GM23248 (cell line): ENCODE results near the gene HECTD4. TPM values are rescaled to one million over a fixed set of nuclear protein-coding genes. Genes with fewer than 3 reads are reported as not detected.

ENCODE experiments used
- DNase-seq: peaks from one replicate; pipeline ENCODE4 v3.0.0-alpha.2; 2015
- H2AFZ ChIP-seq: fragments of 200-600 bp; sonication (generic); 2 replicates; pipeline ENCODE4 v1.6.1; 2016; ENCODE audit warnings: antibody characterized with exemption
- H3F3A ChIP-seq: fragments of 200-600 bp; sonication (generic); 2 replicates; pipeline ENCODE4 v1.6.1; 2016; ENCODE audit warnings: mild to moderate bottlenecking, antibody characterized with exemption, mixed run types; ENCODE audit not compliant: insufficient read depth
- H3K27ac ChIP-seq: fragments of 200-600 bp; sonication (generic); 2 replicates; pipeline ENCODE4 v1.5.1; 2016; ENCODE audit warnings: mild to moderate bottlenecking
- H3K27me3 ChIP-seq: fragments of 200-600 bp; sonication (generic); replicated peaks from 2 replicates; pipeline ENCODE4 v1.6.1; 2016; ENCODE audit warnings: mild to moderate bottlenecking; ENCODE audit not compliant: insufficient read depth
- H3K36me3 ChIP-seq: fragments of 200-600 bp; sonication (generic); 2 replicates; pipeline ENCODE4 v1.6.1; 2016; ENCODE audit warnings: low read depth, mild to moderate bottlenecking
- H3K4me1 ChIP-seq: fragments of 200-600 bp; sonication (generic); 2 replicates; pipeline ENCODE4 v1.6.1; 2016; ENCODE audit warnings: mild to moderate bottlenecking; ENCODE audit not compliant: insufficient read depth
- H3K4me2 ChIP-seq: fragments of 200-600 bp; sonication (generic); one replicate; pipeline ENCODE4 v1.6.1; 2016; ENCODE audit warnings: mild to moderate bottlenecking; ENCODE audit not compliant: unreplicated experiment
- H3K4me3 ChIP-seq: fragments of 200-600 bp; sonication (generic); 2 replicates; pipeline ENCODE4 v1.5.1; 2016; ENCODE audit warnings: mild to moderate bottlenecking
- H3K79me2 ChIP-seq: fragments of 200-600 bp; sonication (generic); 2 replicates; pipeline ENCODE4 v1.6.1; 2016; ENCODE audit warnings: mild to moderate bottlenecking; ENCODE audit not compliant: insufficient read depth
- H3K9ac ChIP-seq: fragments of 200-600 bp; sonication (generic); 2 replicates; pipeline ENCODE4 v1.6.1; 2016; ENCODE audit warnings: mild to moderate bottlenecking
- H3K9me2 ChIP-seq: fragments of 200-600 bp; sonication (generic); 2 replicates; pipeline ENCODE4 v1.6.1; 2016; ENCODE audit warnings: mixed run types, mild to moderate bottlenecking, moderate library complexity; ENCODE audit not compliant: insufficient read depth
- H3K9me3 ChIP-seq: fragments of 200-600 bp; sonication (generic); one replicate; pipeline ENCODE4 v1.6.1; 2017; ENCODE audit warnings: low read depth
- H4K20me1 ChIP-seq: fragments of 200-600 bp; sonication (generic); 2 replicates; pipeline ENCODE4 v1.6.0; 2016; ENCODE audit not compliant: insufficient read depth
- EZH2 ChIP-seq: fragments of 200-600 bp; sonication (generic); IDR thresholded peaks from 2 replicates; pipeline ENCODE4 v1.6.1; 2018; ENCODE audit warnings: antibody characterized with exemption, mild to moderate bottlenecking; ENCODE audit not compliant: insufficient read depth, poor library complexity, severe bottlenecking
- EZH2phosphoT487 ChIP-seq: fragments of 200-600 bp; sonication (generic); IDR thresholded peaks from 2 replicates; pipeline ENCODE4 v1.6.1; 2018; ENCODE audit warnings: antibody characterized with exemption, moderate library complexity, mild to moderate bottlenecking, low read depth; ENCODE audit not compliant: insufficient read depth
- WGBS, 2 experiments: methylation state at CpG; one replicate each; pipeline ENCODE4 v1.1.6; 2015 to 2017; ENCODE audit warnings: low lambda C conversion rate in 2 of 2, low coverage in 1 of 2; ENCODE audit errors: missing lambda C conversion rate in 2 of 2; 5-methylcytosine and 5-hydroxymethylcytosine counted together
- in situ Hi-C: fragments of 300-500 bp; cut with MboI; formaldehyde crosslinking; loops from 2 replicates; pipeline ENCODE4 v1.15.0; 2020
- polyA plus RNA-seq: library from polyadenylated mRNA; unstranded; fragments of >200 nt; fragmentation: Nextera tagmentation; extraction: Ambion mirVana; gene quantifications from 2 replicates; pipeline ENCODE4 v1.2.1, GENCODE V29; 2016
- total RNA-seq: library from RNA; depleted of rRNA; stranded (reverse); fragments of >200 nt; shearing (Covaris generic); gene quantifications from 2 replicates; pipeline ENCODE4 v1.2.3, GENCODE V29; 2014

Gene HECTD4
- total and polyA plus RNA-seq, 2 experiments from 2014 or later, result 7.5 to 8.9 TPM

GRCh38 chr12:112308652-112309051 lies 73.6 kb downstream of the HECTD4 start:
- in situ Hi-C loops, result no loop called here
- 74 to 77% methylated on average over 6 of the region's 6 CpGs for WGBS, 2 experiments

GRCh38 chr12:112308161-112308560 lies 74.1 kb downstream of the HECTD4 start:
- Histone ChIP-seq H3K36me3 (peaks cover 20% of the 10 kb centered on the region; the same call in 1 of the 2 replicates), H2AFZ (no peak overlapping the region), H3F3A (peaks cover 9% of the 10 kb centered on the region; the same call in 1 of the 2 replicates), H3K27ac (no peak overlapping the region), H3K9me2 (no peaks in the 10 kb centered on the region), H3K79me2 (no peaks in the 10 kb centered on the region), H4K20me1 (no peaks in the 10 kb centered on the region), H3K9ac (no peak overlapping the region), H3K4me3 (no peak overlapping the region), H3K4me2 (no peak overlapping the region), H3K27me3 (no peaks in the 10 kb centered on the region), H3K4me1 (peaks cover 10% of the 10 kb centered on the region; the same call in 1 of the 2 replicates), H3K9me3 (no peaks in the 10 kb centered on the region)
- WGBS, 2 experiments, result 95 to 100% methylated on average over 1 of the region's 1 CpG
- DNase-seq, result no peak
- in situ Hi-C loops, result no loop called here
- TF ChIP-seq EZH2 (no peak), EZH2phosphoT487 (no peak)

More at GRCh38 chr12:112308652-112309051, 73.6 kb downstream of the HECTD4 start:
- peaks cover 5% of the 10 kb centered on the region; the same call in 1 of the 2 replicates for H3K4me1 ChIP-seq
- H3K9me3 ChIP-seq, result no peaks in the 10 kb centered on the region
- DNase-seq, result no peak
- H3K27me3 ChIP-seq, result no peaks in the 10 kb centered on the region
- no peaks in the 10 kb centered on the region for H3K9me2 ChIP-seq
- no peak overlapping the region for H3K27ac ChIP-seq
- no peak overlapping the region for H3K9ac ChIP-seq
- TF ChIP-seq EZH2 (no peak), EZH2phosphoT487 (no peak)
- H3F3A ChIP-seq, result peaks cover 4% of the 10 kb centered on the region; the same call in 1 of the 2 replicates
- no peaks in the 10 kb centered on the region for H4K20me1 ChIP-seq
- no peaks in the 10 kb centered on the region for H3K79me2 ChIP-seq
- no peak overlapping the region for H2AFZ ChIP-seq
- peaks cover 20% of the 10 kb centered on the region; the same call in 1 of the 2 replicates for H3K36me3 ChIP-seq
- H3K4me2 ChIP-seq, result no peak overlapping the region
- no peak overlapping the region for H3K4me3 ChIP-seq

GRCh38 chr12:112307317-112308011 lies 74.8 kb downstream of the HECTD4 start:
- in situ Hi-C loops, result no loop called here
- H3K9me2 ChIP-seq, result no peaks in the 10 kb centered on the region
- no peak overlapping the region for H3K4me2 ChIP-seq
- no peak overlapping the region for H3K9ac ChIP-seq
- no peak for TF ChIP-seq EZH2phosphoT487
- no peak for TF ChIP-seq EZH2
- peaks cover 15% of the 10 kb centered on the region; the same call in 1 of the 2 replicates for H3K36me3 ChIP-seq
- no peak overlapping the region for H2AFZ ChIP-seq
- H3K27ac ChIP-seq, result no peak overlapping the region
- DNase-seq, result no peak
- H3K4me3 ChIP-seq, result no peak overlapping the region
- H3K9me3 ChIP-seq, result no peaks in the 10 kb centered on the region
- no peaks in the 10 kb centered on the region for H3K27me3 ChIP-seq
- no peaks in the 10 kb centered on the region for H3K79me2 ChIP-seq
- 94 to 98% methylated on average over 2 of the region's 2 CpGs for WGBS, 2 experiments
- peaks cover 13% of the 10 kb centered on the region; the same call in 1 of the 2 replicates for H3F3A ChIP-seq
- H4K20me1 ChIP-seq, result no peaks in the 10 kb centered on the region
- H3K4me1 ChIP-seq, result peaks cover 12% of the 10 kb centered on the region; the same call in 1 of the 2 replicates

- Histone ChIP-seq H3K27ac (no peak overlapping the region), H3K9me3 (no peaks in the 10 kb centered on the region), H3K4me2 (no peak overlapping the region), H3K27me3 (no peaks in the 10 kb centered on the region), H3K79me2 (no peaks in the 10 kb centered on the region), H3K9ac (no peak overlapping the region), H3F3A (peaks cover 13% of the 10 kb centered on the region; the same call in 1 of the 2 replicates), H3K9me2 (no peaks in the 10 kb centered on the region), H3K4me3 (no peak overlapping the region), H4K20me1 (no peaks in the 10 kb centered on the region), H3K36me3 (peaks cover 13% of the 10 kb centered on the region; the same call in 1 of the 2 replicates), H3K4me1 (peaks cover 12% of the 10 kb centered on the region; the same call in 1 of the 2 replicates), H2AFZ (no peak overlapping the region)
- no peak for DNase-seq
- no peak for TF ChIP-seq EZH2
- in situ Hi-C loops, result no loop called here
- WGBS, 2 experiments, result 97% methylated on average over 3 of the region's 3 CpGs
These were observed 76.3 kb downstream of the HECTD4 start for GRCh38 chr12:112305951-112306350.
